CD8-positive, alpha-beta memory T cell (primary cell): ENCODE measurements around the gene ITK. TPM values are rescaled to one million over a fixed set of nuclear protein-coding genes. Genes with fewer than 3 reads are reported as not detected.

Source experiments
- CTCF ChIA-PET: fragments of 350-600 bp; sonication (Branson Sonifier 250); formaldehyde crosslinking; loops from one replicate; lab custom pipeline; 2021; ENCODE audit warnings: antibody characterized with exemption; lab: Charles Lee
- POLR2A ChIA-PET: fragments of 350-600 bp; sonication (Branson Sonifier 250); formaldehyde crosslinking; loops from one replicate; lab custom pipeline; 2021; ENCODE audit warnings: antibody characterized with exemption; lab: Charles Lee
- DNase-seq, 5 donors: peaks; one replicate each; pipeline versions ENCODE4 v3.0.0 to v3.0.0-alpha.2; 2020 to 2022; ENCODE audit warnings: mixed read lengths in 1 of 5
- H3K27ac ChIP-seq: one replicate; pipeline ENCODE4 v1.7.0; 2013; ENCODE audit warnings: low read depth, mild to moderate bottlenecking, low read length, moderate library complexity
- H3K27me3 ChIP-seq: 2 replicates; pipeline ENCODE4 v1.7.0; 2013; ENCODE audit warnings: low read length, mild to moderate bottlenecking; ENCODE audit not compliant: insufficient read depth, poor library complexity, severe bottlenecking
- H3K36me3 ChIP-seq: 2 replicates; pipeline ENCODE4 v1.7.0; 2013; ENCODE audit warnings: mild to moderate bottlenecking, low read length, moderate library complexity; ENCODE audit not compliant: insufficient read depth
- H3K4me1 ChIP-seq: 2 replicates; pipeline ENCODE4 v1.7.0; 2013; ENCODE audit warnings: mild to moderate bottlenecking, low read length, moderate library complexity; ENCODE audit not compliant: insufficient read depth
- H3K4me3 ChIP-seq: 2 replicates; pipeline ENCODE4 v1.7.0; 2013; ENCODE audit warnings: mild to moderate bottlenecking, low read length
- H3K9me3 ChIP-seq: 2 replicates; pipeline ENCODE4 v1.7.0; 2013; ENCODE audit warnings: mild to moderate bottlenecking, low read length
- H3K27ac Mint-ChIP-seq, 8 donors: one replicate each; pipeline ENCODE4 v1.8.0; 2020 to 2021; ENCODE audit warnings: mixed read lengths in 8 of 8, mild to moderate bottlenecking in 6 of 8, inconsistent platforms in 3 of 8, moderate library complexity in 3 of 8
- H3K27me3 Mint-ChIP-seq, 2 donors: one replicate each; pipeline ENCODE4 v1.8.0; 2020 to 2021; ENCODE audit warnings: mixed read lengths in 2 of 2, mild to moderate bottlenecking in 1 of 2, moderate library complexity in 1 of 2
- H3K36me3 Mint-ChIP-seq, 3 donors: one replicate each; pipeline ENCODE4 v1.8.0; 2020 to 2021; ENCODE audit warnings: mixed read lengths in 3 of 3, inconsistent platforms in 1 of 3, mild to moderate bottlenecking in 1 of 3
- H3K4me1 Mint-ChIP-seq, 3 donors: one replicate each; pipeline ENCODE4 v1.8.0; 2020 to 2021; ENCODE audit warnings: mixed read lengths in 3 of 3, inconsistent platforms in 1 of 3, mild to moderate bottlenecking in 1 of 3
- H3K4me3 Mint-ChIP-seq, 7 donors: one replicate each; pipeline ENCODE4 v1.8.0; 2020 to 2021; ENCODE audit warnings: mixed read lengths in 7 of 7, mild to moderate bottlenecking in 6 of 7, moderate library complexity in 4 of 7, inconsistent platforms in 2 of 7
- H3K9me3 Mint-ChIP-seq, 5 donors: one replicate each; pipeline ENCODE4 v1.8.0; 2020 to 2022; ENCODE audit warnings: mixed read lengths in 5 of 5, mild to moderate bottlenecking in 3 of 5, moderate library complexity in 2 of 5, inconsistent platforms in 1 of 5
- polyA plus RNA-seq: library from polyadenylated mRNA; unstranded; fragments of 300-500 nt; fragmentation: Illumina TruSeq; gene quantifications from one replicate; pipeline ENCODE4 v1.2.3, GENCODE V29; 2021
- total RNA-seq, 2 experiments: library from RNA; stranded (reverse); gene quantifications; one replicate each; pipeline ENCODE4 v1.2.3, GENCODE V29; 2021

ITK gene
- total and polyA plus RNA-seq, 3 experiments from 2014 or later, result 129 to 162 (median 150) TPM

- ChIA-PET CTCF (interaction anchor here (1.6 to 3.6 kb wide), 2 partner anchors 14 to 16 kb away, joined by 3 to 13 read pairs; no protein-coding TSS in a partner anchor), POLR2A (no interaction called here)
- DNase-seq, result no peak
- Histone ChIP-seq H3K9me3 (no peaks in the 10 kb centered on the region), H3K27me3 (no peaks in the 10 kb centered on the region), H3K4me1 (peaks cover 43% of the 10 kb centered on the region), H3K36me3 (no peaks in the 10 kb centered on the region), H3K27ac (no peak overlapping the region), H3K4me3 (no peak overlapping the region)
- H3K4me3 Mint-ChIP-seq, result no peak overlapping the region
- no peaks in the 10 kb centered on the region for H3K36me3 Mint-ChIP-seq
- H3K4me1 Mint-ChIP-seq, result peaks cover 45 to 70% (median 65%) of the 10 kb centered on the region in 3 donors
- H3K27me3 Mint-ChIP-seq, result no peaks in the 10 kb centered on the region
- H3K27ac Mint-ChIP-seq, result peak overlapping the region in 1 of 8 donors; percentile 40
- H3K9me3 Mint-ChIP-seq, result no peaks in the 10 kb centered on the region
Measured at GRCh38 chr5:157162919-157163510, 17.6 kb upstream of the ITK start.

- no peaks in the 10 kb centered on the region for H3K27me3 ChIP-seq
- no peak overlapping the region for H3K27ac ChIP-seq
- no peak for DNase-seq
- Mint-ChIP-seq H3K4me3 (no peak overlapping the region), H3K36me3 (peaks cover 0 to 4% (median 0%) of the 10 kb centered on the region in 3 donors), H3K4me1 (peaks cover 36 to 66% (median 58%) of the 10 kb centered on the region in 3 donors), H3K9me3 (no peaks in the 10 kb centered on the region), H3K27me3 (no peaks in the 10 kb centered on the region), H3K27ac (no peak overlapping the region)
- CTCF ChIA-PET, result no interaction called here
- POLR2A ChIA-PET, result no interaction called here
- H3K9me3 ChIP-seq, result no peaks in the 10 kb centered on the region
- H3K36me3 ChIP-seq, result no peaks in the 10 kb centered on the region
- H3K4me1 ChIP-seq, result peaks cover 28% of the 10 kb centered on the region
- H3K4me3 ChIP-seq, result no peak overlapping the region
Measured at GRCh38 chr5:157164521-157164920, 16.1 kb upstream of the ITK start.

GRCh38 chr5:157165261-157165660 is 15.4 kb upstream of the ITK start:
- H3K4me3 Mint-ChIP-seq, result no peak overlapping the region
- H3K36me3 Mint-ChIP-seq, result peaks cover 0 to 8% (median 0%) of the 10 kb centered on the region in 3 donors
- H3K4me3 ChIP-seq, result no peak overlapping the region
- peaks cover 29 to 64% (median 50%) of the 10 kb centered on the region in 3 donors for H3K4me1 Mint-ChIP-seq
- ChIA-PET CTCF (no interaction called here), POLR2A (no interaction called here)
- no peak for DNase-seq
- peak overlapping the region in 2 of 8 donors; percentile 27 to 44 for H3K27ac Mint-ChIP-seq
- H3K4me1 ChIP-seq, result peaks cover 21% of the 10 kb centered on the region
- no peaks in the 10 kb centered on the region for H3K9me3 ChIP-seq
- no peaks in the 10 kb centered on the region for H3K36me3 ChIP-seq
- no peaks in the 10 kb centered on the region for H3K27me3 ChIP-seq
- peaks cover 0 to 3% (median 0%) of the 10 kb centered on the region in 5 donors for H3K9me3 Mint-ChIP-seq
- no peak overlapping the region for H3K27ac ChIP-seq
- no peaks in the 10 kb centered on the region for H3K27me3 Mint-ChIP-seq

- Histone ChIP-seq H3K4me1 (peaks cover 21% of the 10 kb centered on the region), H3K36me3 (no peaks in the 10 kb centered on the region), H3K4me3 (no peak overlapping the region), H3K27me3 (no peaks in the 10 kb centered on the region), H3K27ac (no peak overlapping the region), H3K9me3 (no peaks in the 10 kb centered on the region)
- Mint-ChIP-seq H3K36me3 (peaks cover 0 to 8% (median 0%) of the 10 kb centered on the region in 3 donors), H3K27me3 (no peaks in the 10 kb centered on the region), H3K4me1 (peaks cover 30 to 65% (median 48%) of the 10 kb centered on the region in 3 donors), H3K27ac (peak overlapping the region in 2 of 8 donors; percentile 3 to 44), H3K9me3 (peaks cover 0 to 5% (median 0%) of the 10 kb centered on the region in 5 donors), H3K4me3 (no peak overlapping the region)
- ChIA-PET POLR2A (interaction anchor here (0.6 kb wide), 1 partner anchor 99 kb away, joined by 3 read pairs; no protein-coding TSS in a partner anchor), CTCF (no interaction called here)
- DNase-seq, result no peak
Measured at GRCh38 chr5:157165668-157166067, 15.0 kb upstream of the ITK start.

GRCh38 chr5:157166214-157167213 is 14.1 kb upstream of the ITK start, which contains the start of gene GARIN3:
Gene GARIN3, minus strand, starts transcription at chr5:157166264. Its CDS starts 96 bp downstream, at chr5:157166168.
- DNase-seq, result no peak
- Histone ChIP-seq H3K4me1 (peaks cover 21% of the 10 kb centered on the region), H3K27me3 (no peaks in the 10 kb centered on the region), H3K9me3 (no peaks in the 10 kb centered on the region), H3K36me3 (no peaks in the 10 kb centered on the region), H3K27ac (no peak within 1 kb of the TSS), H3K4me3 (no peak within 1 kb of the TSS)
- ChIA-PET CTCF (interaction anchor here (1.0 to 1.9 kb wide), 10 partner anchors 9 to 106 kb away, joined by 3 to 14 read pairs (median 4); no protein-coding TSS in a partner anchor), POLR2A (interaction anchor here (0.6 to 0.9 kb wide), 2 partner anchors 17 to 98 kb away, joined by 3 to 4 read pairs; no protein-coding TSS in a partner anchor)
- H3K36me3 Mint-ChIP-seq, result peaks cover 0 to 8% (median 0%) of the 10 kb centered on the region in 3 donors
- peaks cover 0 to 5% (median 0%) of the 10 kb centered on the region in 5 donors for H3K9me3 Mint-ChIP-seq
- H3K27ac Mint-ChIP-seq, result peak within 1 kb of the TSS in 7 of 8 donors; percentile 44 to 89 (median 75)
- no peaks in the 10 kb centered on the region for H3K27me3 Mint-ChIP-seq
- H3K4me1 Mint-ChIP-seq, result peaks cover 31 to 66% (median 49%) of the 10 kb centered on the region in 3 donors
- H3K4me3 Mint-ChIP-seq, result peak within 1 kb of the TSS in 4 of 7 donors; percentile 21 to 70 (median 59)

GRCh38 chr5:157167214-157167621 is 13.4 kb upstream of the ITK start:
- Histone ChIP-seq H3K36me3 (no peaks in the 10 kb centered on the region), H3K9me3 (no peaks in the 10 kb centered on the region), H3K4me3 (no peak overlapping the region), H3K27me3 (no peaks in the 10 kb centered on the region), H3K27ac (no peak overlapping the region), H3K4me1 (peaks cover 28% of the 10 kb centered on the region)
- no peak for DNase-seq
- ChIA-PET POLR2A (interaction anchor here (0.7 to 1.1 kb wide), 5 partner anchors 12 to 33 kb away, joined by 3 to 5 read pairs (median 3); no protein-coding TSS in a partner anchor), CTCF (interaction anchor here (1.0 to 1.9 kb wide), 11 partner anchors 10 to 105 kb away, joined by 3 to 14 read pairs (median 3); no protein-coding TSS in a partner anchor)
- Mint-ChIP-seq H3K27ac (peak overlapping the region; percentile 44 to 96 (median 84)), H3K9me3 (peaks cover 0 to 5% (median 0%) of the 10 kb centered on the region in 5 donors), H3K27me3 (no peaks in the 10 kb centered on the region), H3K36me3 (peaks cover 0 to 8% (median 0%) of the 10 kb centered on the region in 3 donors), H3K4me3 (peak overlapping the region in 6 of 7 donors; percentile 42 to 74 (median 59)), H3K4me1 (peaks cover 37 to 71% (median 52%) of the 10 kb centered on the region in 3 donors)

GRCh38 chr5:157168286-157168685 is 12.4 kb upstream of the ITK start:
- no peak for DNase-seq
- POLR2A ChIA-PET, result interaction anchor here (0.6 to 1.1 kb wide), 3 partner anchors 11 to 15 kb away, joined by 3 to 4 read pairs (median 3); no protein-coding TSS in a partner anchor
- Mint-ChIP-seq H3K36me3 (peaks cover 0 to 8% (median 0%) of the 10 kb centered on the region in 3 donors), H3K27ac (peak overlapping the region in 3 of 8 donors; percentile 66 to 77 (median 70)), H3K9me3 (peaks cover 0 to 5% (median 0%) of the 10 kb centered on the region in 5 donors), H3K4me3 (peak overlapping the region in 1 of 7 donors; percentile 32), H3K4me1 (peaks cover 46 to 74% (median 55%) of the 10 kb centered on the region in 3 donors), H3K27me3 (no peaks in the 10 kb centered on the region)
- Histone ChIP-seq H3K36me3 (no peaks in the 10 kb centered on the region), H3K27ac (no peak overlapping the region), H3K27me3 (no peaks in the 10 kb centered on the region), H3K4me3 (no peak overlapping the region), H3K4me1 (peaks cover 39% of the 10 kb centered on the region), H3K9me3 (no peaks in the 10 kb centered on the region)
- CTCF ChIA-PET, result interaction anchor here (1.0 to 1.9 kb wide), 8 partner anchors 9 to 104 kb away, joined by 3 to 14 read pairs (median 4); no protein-coding TSS in a partner anchor
